GM23248 (cell line): ENCODE measurements around the gene YES1. TPM values are rescaled to one million over a fixed set of nuclear protein-coding genes. Genes with fewer than 3 reads are reported as not detected.

Experiments
- DNase-seq: peaks from one replicate; pipeline ENCODE4 v3.0.0-alpha.2; 2015
- H2AFZ ChIP-seq: fragments of 200-600 bp; sonication (generic); 2 replicates; pipeline ENCODE4 v1.6.1; 2016; ENCODE audit warnings: antibody characterized with exemption
- H3F3A ChIP-seq: fragments of 200-600 bp; sonication (generic); 2 replicates; pipeline ENCODE4 v1.6.1; 2016; ENCODE audit warnings: mild to moderate bottlenecking, antibody characterized with exemption, mixed run types; ENCODE audit not compliant: insufficient read depth
- H3K27ac ChIP-seq: fragments of 200-600 bp; sonication (generic); 2 replicates; pipeline ENCODE4 v1.5.1; 2016; ENCODE audit warnings: mild to moderate bottlenecking
- H3K27me3 ChIP-seq: fragments of 200-600 bp; sonication (generic); replicated peaks from 2 replicates; pipeline ENCODE4 v1.6.1; 2016; ENCODE audit warnings: mild to moderate bottlenecking; ENCODE audit not compliant: insufficient read depth
- H3K36me3 ChIP-seq: fragments of 200-600 bp; sonication (generic); 2 replicates; pipeline ENCODE4 v1.6.1; 2016; ENCODE audit warnings: low read depth, mild to moderate bottlenecking
- H3K4me1 ChIP-seq: fragments of 200-600 bp; sonication (generic); 2 replicates; pipeline ENCODE4 v1.6.1; 2016; ENCODE audit warnings: mild to moderate bottlenecking; ENCODE audit not compliant: insufficient read depth
- H3K4me2 ChIP-seq: fragments of 200-600 bp; sonication (generic); one replicate; pipeline ENCODE4 v1.6.1; 2016; ENCODE audit warnings: mild to moderate bottlenecking; ENCODE audit not compliant: unreplicated experiment
- H3K4me3 ChIP-seq: fragments of 200-600 bp; sonication (generic); 2 replicates; pipeline ENCODE4 v1.5.1; 2016; ENCODE audit warnings: mild to moderate bottlenecking
- H3K79me2 ChIP-seq: fragments of 200-600 bp; sonication (generic); 2 replicates; pipeline ENCODE4 v1.6.1; 2016; ENCODE audit warnings: mild to moderate bottlenecking; ENCODE audit not compliant: insufficient read depth
- H3K9ac ChIP-seq: fragments of 200-600 bp; sonication (generic); 2 replicates; pipeline ENCODE4 v1.6.1; 2016; ENCODE audit warnings: mild to moderate bottlenecking
- H3K9me2 ChIP-seq: fragments of 200-600 bp; sonication (generic); 2 replicates; pipeline ENCODE4 v1.6.1; 2016; ENCODE audit warnings: mixed run types, mild to moderate bottlenecking, moderate library complexity; ENCODE audit not compliant: insufficient read depth
- H3K9me3 ChIP-seq: fragments of 200-600 bp; sonication (generic); one replicate; pipeline ENCODE4 v1.6.1; 2017; ENCODE audit warnings: low read depth
- H4K20me1 ChIP-seq: fragments of 200-600 bp; sonication (generic); 2 replicates; pipeline ENCODE4 v1.6.0; 2016; ENCODE audit not compliant: insufficient read depth
- EZH2 ChIP-seq: fragments of 200-600 bp; sonication (generic); IDR thresholded peaks from 2 replicates; pipeline ENCODE4 v1.6.1; 2018; ENCODE audit warnings: antibody characterized with exemption, mild to moderate bottlenecking; ENCODE audit not compliant: insufficient read depth, poor library complexity, severe bottlenecking
- EZH2phosphoT487 ChIP-seq: fragments of 200-600 bp; sonication (generic); IDR thresholded peaks from 2 replicates; pipeline ENCODE4 v1.6.1; 2018; ENCODE audit warnings: antibody characterized with exemption, moderate library complexity, mild to moderate bottlenecking, low read depth; ENCODE audit not compliant: insufficient read depth
- WGBS, 2 experiments: methylation state at CpG; one replicate each; pipeline ENCODE4 v1.1.6; 2015 to 2017; ENCODE audit warnings: low lambda C conversion rate in 2 of 2, low coverage in 1 of 2; ENCODE audit errors: missing lambda C conversion rate in 2 of 2; 5-methylcytosine and 5-hydroxymethylcytosine counted together
- in situ Hi-C: fragments of 300-500 bp; cut with MboI; formaldehyde crosslinking; loops from 2 replicates; pipeline ENCODE4 v1.15.0; 2020
- polyA plus RNA-seq: library from polyadenylated mRNA; unstranded; fragments of >200 nt; fragmentation: Nextera tagmentation; extraction: Ambion mirVana; gene quantifications from 2 replicates; pipeline ENCODE4 v1.2.1, GENCODE V29; 2016
- total RNA-seq: library from RNA; depleted of rRNA; stranded (reverse); fragments of >200 nt; shearing (Covaris generic); gene quantifications from 2 replicates; pipeline ENCODE4 v1.2.3, GENCODE V29; 2014

YES1 gene
- total and polyA plus RNA-seq, 2 experiments from 2014 or later: 23.6 to 89.9 TPM

DNA sequence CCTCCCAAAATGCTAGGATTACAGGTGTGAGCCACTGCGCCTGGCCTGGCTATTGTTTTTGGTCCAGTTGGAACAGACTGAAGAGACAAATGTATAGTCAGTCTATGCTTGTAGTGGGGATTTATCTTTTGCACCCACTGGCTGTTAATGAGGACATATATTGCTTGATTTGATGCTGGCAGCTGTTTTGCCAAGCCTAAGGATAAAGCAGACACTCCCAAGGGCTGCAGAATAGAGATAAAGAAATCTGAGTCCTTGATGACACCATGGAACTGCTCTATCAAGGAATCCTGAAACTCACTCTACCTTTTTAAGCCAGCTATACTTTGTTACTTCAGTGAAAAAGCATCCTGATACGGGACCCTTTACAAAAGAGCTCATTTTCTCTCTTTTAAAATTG is 56.5 kb downstream of the YES1 start:
- WGBS, 2 experiments: 68 to 71% methylated on average over 2 of the region's 2 CpGs
- H3K4me3 ChIP-seq: no peak overlapping the region

DNA sequence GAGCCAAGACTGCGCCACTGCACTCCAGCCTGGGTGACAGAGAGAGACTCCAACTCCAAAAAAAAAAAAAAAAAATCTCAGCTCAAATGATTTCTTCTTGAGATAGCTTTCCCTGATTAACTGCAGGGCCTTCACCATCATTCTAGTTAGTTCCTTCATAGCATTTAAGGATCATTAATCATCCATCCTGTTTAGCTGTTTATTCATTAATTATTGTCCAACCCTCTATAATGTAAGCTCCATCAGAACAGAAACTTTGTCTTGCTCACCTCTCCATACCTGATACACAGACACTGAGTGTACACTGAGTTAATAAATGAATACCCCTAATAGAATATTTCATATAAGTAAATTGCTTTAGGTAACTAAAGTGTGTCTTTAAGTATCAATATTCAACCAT is 57.4 kb downstream of the YES1 start:
- H3K4me2 ChIP-seq: no peak overlapping the region
- H2AFZ ChIP-seq: no peak overlapping the region
- no peak for DNase-seq
- no peak overlapping the region for H3K27ac ChIP-seq
- H3F3A ChIP-seq: no peaks in the 10 kb centered on the region
- no peaks in the 10 kb centered on the region for H3K9me3 ChIP-seq
- no peak overlapping the region for H3K9ac ChIP-seq
- H3K79me2 ChIP-seq: peaks cover 28% of the 10 kb centered on the region
- 0 out of 2 replicates have a peak, but pooled peaks cover 4% of the 10 kb centered on the region for H4K20me1 ChIP-seq
- in situ Hi-C loops: no loop called here
- no peaks in the 10 kb centered on the region for H3K27me3 ChIP-seq
- no peaks in the 10 kb centered on the region for H3K4me1 ChIP-seq
- 100% methylated on average over 1 of the region's 1 CpG for WGBS, 2 experiments
- no peak overlapping the region for H3K4me3 ChIP-seq
- no peaks in the 10 kb centered on the region for H3K9me2 ChIP-seq
- H3K36me3 ChIP-seq: peaks cover 20% of the 10 kb centered on the region
- TF ChIP-seq EZH2phosphoT487: no peak
- no peak for TF ChIP-seq EZH2

More for the DNA sequence above, 56.5 kb downstream of the YES1 start:
- Histone ChIP-seq H3K4me1 (no peaks in the 10 kb centered on the region), H4K20me1 (0 out of 2 replicates have a peak, but pooled peaks cover 4% of the 10 kb centered on the region), H2AFZ (no peak overlapping the region), H3K79me2 (peaks cover 36% of the 10 kb centered on the region), H3K9me2 (no peaks in the 10 kb centered on the region), H3K4me2 (no peak overlapping the region), H3K27me3 (no peaks in the 10 kb centered on the region), H3K27ac (no peak overlapping the region), H3F3A (no peaks in the 10 kb centered on the region), H3K9me3 (no peaks in the 10 kb centered on the region), H3K9ac (no peak overlapping the region), H3K36me3 (peaks cover 16% of the 10 kb centered on the region)
- DNase-seq: no peak
- TF ChIP-seq EZH2 (no peak), EZH2phosphoT487 (no peak)
- in situ Hi-C loops: no loop called here

DNA sequence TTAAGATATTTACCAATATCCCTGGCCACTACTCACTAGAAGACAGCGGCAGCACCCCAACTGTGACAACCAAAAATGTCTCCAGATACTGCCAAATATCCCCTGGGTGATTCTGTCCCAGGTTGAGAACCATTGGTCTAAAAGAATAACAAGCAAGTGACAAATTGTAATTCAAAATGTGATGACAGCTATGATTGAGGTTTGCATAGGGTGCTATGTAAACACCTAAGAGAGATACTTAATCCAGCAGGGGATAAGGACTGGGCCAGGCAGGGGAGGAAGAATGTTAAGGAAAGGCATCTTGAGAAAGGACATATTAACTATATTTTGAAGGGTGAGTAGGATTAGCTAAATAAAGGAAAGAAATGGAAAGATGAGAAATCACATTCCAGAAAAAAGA is 61.6 kb downstream of the YES1 start:
- no peak overlapping the region for H3K27ac ChIP-seq
- H4K20me1 ChIP-seq: no peaks in the 10 kb centered on the region
- no peak overlapping the region for H3K4me3 ChIP-seq
- peaks cover 4% of the 10 kb centered on the region; the same call in 1 of the 2 replicates for H3K79me2 ChIP-seq
- no peaks in the 10 kb centered on the region for H3K9me3 ChIP-seq
- no peak overlapping the region for H3K9ac ChIP-seq
- H3F3A ChIP-seq: no peaks in the 10 kb centered on the region
- in situ Hi-C loops: no loop called here
- H3K4me1 ChIP-seq: no peaks in the 10 kb centered on the region
- 96 to 100% methylated on average over 1 of the region's 1 CpG for WGBS, 2 experiments
- no peak for DNase-seq
- TF ChIP-seq EZH2: no peak
- no peak for TF ChIP-seq EZH2phosphoT487
- H3K27me3 ChIP-seq: no peaks in the 10 kb centered on the region
- H2AFZ ChIP-seq: no peak overlapping the region
- no peak overlapping the region for H3K4me2 ChIP-seq
- peaks cover 15% of the 10 kb centered on the region for H3K36me3 ChIP-seq
- no peaks in the 10 kb centered on the region for H3K9me2 ChIP-seq

DNA sequence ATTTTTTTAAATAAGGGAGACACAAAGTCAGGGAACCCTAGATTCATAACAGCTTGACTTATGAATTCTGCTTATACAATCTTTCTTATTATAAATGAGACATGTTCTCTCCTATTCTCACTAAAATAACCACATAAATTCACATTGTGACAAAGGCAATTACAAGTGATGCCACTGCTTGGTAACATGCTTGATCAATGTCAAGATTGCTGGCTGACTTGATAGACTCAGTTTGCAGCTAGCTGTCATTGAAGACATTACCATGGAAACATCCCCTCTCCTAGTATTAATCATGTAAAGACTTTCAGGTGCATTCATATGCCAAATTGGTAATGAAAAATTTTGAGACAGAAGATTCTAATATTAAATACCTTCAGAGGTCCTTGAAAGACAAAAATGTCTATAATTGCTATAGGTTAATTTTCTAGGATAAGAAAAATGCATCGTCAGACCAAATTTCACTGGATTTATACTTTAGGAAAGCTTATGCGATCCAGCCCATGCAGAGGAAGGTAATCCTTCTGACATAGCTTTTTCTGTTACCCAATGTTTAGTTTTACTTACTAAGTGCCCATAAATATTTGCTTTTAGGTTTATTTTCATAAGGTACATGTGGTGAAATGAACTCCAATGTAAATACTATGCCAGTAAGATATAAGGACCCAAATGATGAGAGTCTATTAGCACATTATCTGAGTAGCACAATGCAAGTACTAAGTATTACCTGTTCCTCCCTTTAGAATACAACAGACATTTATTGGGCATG is 67.0 kb downstream of the YES1 start:
- WGBS, 2 experiments: 93 to 100% methylated on average over 2 of the region's 2 CpGs
- Histone ChIP-seq H3K4me2 (no peak overlapping the region), H2AFZ (no peak overlapping the region), H3K27ac (no peak overlapping the region), H3K4me1 (peaks cover 3% of the 10 kb centered on the region; the same call in 1 of the 2 replicates), H3K36me3 (peaks cover 22% of the 10 kb centered on the region; the same call in 1 of the 2 replicates), H3K79me2 (no peaks in the 10 kb centered on the region), H3K9ac (no peak overlapping the region), H3K9me2 (no peaks in the 10 kb centered on the region), H4K20me1 (no peaks in the 10 kb centered on the region), H3K27me3 (no peaks in the 10 kb centered on the region), H3K9me3 (no peaks in the 10 kb centered on the region), H3F3A (peaks cover 3% of the 10 kb centered on the region; the same call in 1 of the 2 replicates), H3K4me3 (no peak overlapping the region)
- no peak for TF ChIP-seq EZH2phosphoT487
- no peak for TF ChIP-seq EZH2
- in situ Hi-C loops: loop anchor here (5.0 kb wide), 1 partner anchor 82 kb away; no protein-coding TSS in a partner anchor
- DNase-seq: no peak
